CD14-positive monocyte (primary cell): ENCODE data around the gene ACKR3. TPM values are rescaled to one million over a fixed set of nuclear protein-coding genes. Genes with fewer than 3 reads are reported as not detected.
A peak's percentile ranks its signal among the peaks of the same experiment; 100 is the strongest.

Experiments used
- DNase-seq, 3 donors: peaks; one replicate each; pipeline ENCODE4 v3.0.0-alpha.2; 2011 to 2022
- H2AFZ ChIP-seq: 2 replicates; pipeline ENCODE4 v1.6.0; 2012; ENCODE audit warnings: mild to moderate bottlenecking, low read depth, low read length, inconsistent platforms; ENCODE audit not compliant: insufficient read depth, poor library complexity, severe bottlenecking
- H3K27ac ChIP-seq, 2 donors: 1 replicate in 1 of 2; 2 replicates in 1 of 2; pipeline ENCODE4 v1.5.1; 2012 to 2013; ENCODE audit warnings: low read length in 2 of 2, control low read depth in 1 of 2, inconsistent platforms in 1 of 2, low read depth in 1 of 2, mild to moderate bottlenecking in 1 of 2
- H3K27me3 ChIP-seq, 2 donors: one replicate each; pipeline versions ENCODE4 v1.6.0 to v1.6.1; 2011 to 2013; ENCODE audit warnings: low read length in 2 of 2; ENCODE audit not compliant: control insufficient read depth in 2 of 2, insufficient read depth in 2 of 2
- H3K36me3 ChIP-seq, 2 donors: replicated peaks in 1 of 2; 1 replicate in 1 of 2; 2 replicates in 1 of 2; pipeline versions ENCODE4 v1.5.1 to v1.6.1; 2012 to 2013; ENCODE audit warnings: low read length in 2 of 2, control low read depth in 1 of 2, inconsistent platforms in 1 of 2, mild to moderate bottlenecking in 1 of 2; ENCODE audit not compliant: insufficient read depth in 2 of 2, control insufficient read depth in 1 of 2
- H3K4me1 ChIP-seq, 2 donors: 1 replicate in 1 of 2; 2 replicates in 1 of 2; pipeline versions ENCODE4 v1.5.1 to v1.6.1; 2012 to 2013; ENCODE audit warnings: low read length in 2 of 2, control low read depth in 1 of 2, inconsistent platforms in 1 of 2, mild to moderate bottlenecking in 1 of 2, moderate library complexity in 1 of 2; ENCODE audit not compliant: insufficient read depth in 2 of 2, control insufficient read depth in 1 of 2
- H3K4me2 ChIP-seq: replicated peaks from 2 replicates; pipeline ENCODE3; 2012; ENCODE audit warnings: low read length, moderate library complexity, mild to moderate bottlenecking; ENCODE audit not compliant: poor library complexity, severe bottlenecking; ENCODE audit errors: extremely low read depth
- H3K4me3 ChIP-seq, 3 experiments: fragments of 200-600 bp in 1 of 3; sonication (generic) in 1 of 3; replicated peaks in 1 of 3; 1 replicate in 2 of 3; 2 replicates in 1 of 3; pipeline ENCODE4 v1.5.1; 2011 to 2013; ENCODE audit warnings: low read length in 3 of 3, mild to moderate bottlenecking in 3 of 3, control low read depth in 2 of 3, low read depth in 2 of 3, inconsistent platforms in 1 of 3, moderate library complexity in 1 of 3
- H3K79me2 ChIP-seq: 2 replicates; pipeline ENCODE4 v1.6.0; 2012; ENCODE audit warnings: mild to moderate bottlenecking, control low read depth, inconsistent platforms, low read length, moderate library complexity; ENCODE audit not compliant: insufficient read depth
- H3K9ac ChIP-seq: 2 replicates; pipeline ENCODE4 v1.6.0; 2017; ENCODE audit warnings: low read length, mild to moderate bottlenecking; ENCODE audit not compliant: insufficient read depth, poor library complexity, severe bottlenecking
- H3K9me3 ChIP-seq, 2 donors: replicated peaks in 1 of 2; 1 replicate in 1 of 2; 2 replicates in 1 of 2; pipeline versions ENCODE4 v1.5.1 to v1.6.1; 2012 to 2013; ENCODE audit warnings: low read length in 2 of 2, control low read depth in 1 of 2; ENCODE audit not compliant: control insufficient read depth in 1 of 2, insufficient read depth in 1 of 2
- H4K20me1 ChIP-seq: 2 replicates; pipeline ENCODE4 v1.6.0; 2012; ENCODE audit warnings: mild to moderate bottlenecking, low read length, control low read depth, moderate library complexity; ENCODE audit not compliant: insufficient read depth
- H3K27ac Mint-ChIP-seq, 7 donors: one replicate each; pipeline ENCODE4 v1.8.0; 2020; ENCODE audit warnings: mild to moderate bottlenecking in 7 of 7, mixed read lengths in 7 of 7, moderate library complexity in 6 of 7, inconsistent platforms in 2 of 7
- H3K27me3 Mint-ChIP-seq, 3 donors: one replicate each; pipeline ENCODE4 v1.8.0; 2021 to 2022; ENCODE audit warnings: low read depth in 3 of 3, mild to moderate bottlenecking in 3 of 3, mixed read lengths in 3 of 3, moderate library complexity in 3 of 3, inconsistent platforms in 1 of 3
- H3K36me3 Mint-ChIP-seq, 2 donors: one replicate each; pipeline ENCODE4 v1.8.0; 2020; ENCODE audit warnings: mixed read lengths in 2 of 2, inconsistent platforms in 1 of 2, mild to moderate bottlenecking in 1 of 2
- H3K4me1 Mint-ChIP-seq: one replicate; pipeline ENCODE4 v1.8.0; 2020; ENCODE audit warnings: mild to moderate bottlenecking, mixed read lengths
- H3K4me3 Mint-ChIP-seq, 2 donors: one replicate each; pipeline ENCODE4 v1.8.0; 2020; ENCODE audit warnings: mild to moderate bottlenecking in 2 of 2, mixed read lengths in 2 of 2, moderate library complexity in 1 of 2
- H3K9me3 Mint-ChIP-seq, 7 donors: one replicate each; pipeline ENCODE4 v1.8.0; 2020 to 2022; ENCODE audit warnings: mixed read lengths in 7 of 7, mild to moderate bottlenecking in 6 of 7, moderate library complexity in 6 of 7, inconsistent platforms in 2 of 7
- WGBS: methylation state at CpG from one replicate; pipeline ENCODE4 v1.1.5; 2013; ENCODE audit warnings: missing lambda C conversion rate; ENCODE audit not compliant: insufficient coverage; 5-methylcytosine and 5-hydroxymethylcytosine counted together
- intact Hi-C, 2 donors: fragments of 100-400 bp; cut with micrococcal nuclease; formaldehyde crosslinking; loops; one replicate each; pipeline versions ENCODE4 v1.15.0 to v1.15.1; 2023
- polyA plus RNA-seq, 3 donors: library from polyadenylated mRNA; depleted of rRNA in 1 of 3; unstranded in 2 of 3; stranded (reverse) in 1 of 3; fragments of 300-500 nt in 2 of 3; fragments of >200 nt in 1 of 3; fragmentation: Illumina TruSeq in 2 of 3; gene quantifications; 1 replicate in 2 of 3; 2 replicates in 1 of 3; pipeline ENCODE4 v1.2.3, GENCODE V29; 2012 to 2021
- TF ChIP-seq, protein P1 (sequence below): fragments of 200-600 bp; IDR thresholded peaks from one replicate; pipeline ENCODE4 v1.8.0; 2022; ENCODE audit warnings: antibody characterized with exemption, mild to moderate bottlenecking

Gene ACKR3
- polyA plus RNA-seq, 3 donors, result 0.41 to 13.3 (median 0.79) TPM

DNA sequence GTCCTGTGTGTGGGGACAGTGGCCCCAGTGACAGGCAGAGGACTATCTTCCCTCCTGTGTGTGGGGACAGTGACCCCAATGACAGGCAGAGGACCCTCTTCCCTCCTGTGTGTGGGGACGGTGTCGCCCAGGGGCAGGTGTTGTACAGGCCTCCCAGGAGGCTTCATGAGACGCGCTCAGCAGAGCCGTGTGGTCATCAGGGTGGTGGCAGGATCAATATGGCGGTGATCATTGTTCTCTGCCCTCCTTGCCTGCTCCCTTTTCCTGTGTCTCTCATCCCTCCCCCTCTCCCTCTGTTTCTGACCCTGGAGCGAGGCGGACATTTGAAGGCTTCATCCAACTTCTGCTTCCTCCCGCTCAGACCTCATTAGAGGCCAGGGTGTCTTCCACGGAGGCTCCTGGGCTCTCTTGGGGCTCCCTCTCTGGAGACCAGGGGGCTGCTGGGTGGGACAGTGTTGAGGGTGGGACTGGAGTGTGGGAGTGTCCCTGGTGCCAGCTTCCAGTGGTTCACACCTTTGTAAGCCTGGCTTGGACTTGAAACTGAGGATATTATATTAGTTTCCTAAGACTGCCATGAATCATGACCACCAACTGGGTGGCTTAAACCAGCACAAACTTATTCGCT lies 59.5 kb downstream of the ACKR3 start:
- Histone ChIP-seq H3K4me1 (no peaks in the 10 kb centered on the region), H4K20me1 (no peaks in the 10 kb centered on the region), H3K79me2 (no peaks in the 10 kb centered on the region), H3K9me3 (no peaks in the 10 kb centered on the region), H3K4me3 (no peak overlapping the region), H3K36me3 (no peaks in the 10 kb centered on the region), H2AFZ (no peak overlapping the region), H3K27me3 (peaks cover 0 to 3% of the 10 kb centered on the region in 2 donors), H3K27ac (no peak overlapping the region), H3K4me2 (no peak overlapping the region), H3K9ac (no peak overlapping the region)
- DNase-seq, result no peak
- Mint-ChIP-seq H3K9me3 (peaks cover 0 to 2% (median 0%) of the 10 kb centered on the region in 7 donors), H3K36me3 (no peaks in the 10 kb centered on the region), H3K27me3 (peaks cover 6% of the 10 kb centered on the region in 3 donors), H3K4me3 (no peak overlapping the region), H3K4me1 (no peaks in the 10 kb centered on the region), H3K27ac (peak overlapping the region in 1 of 7 donors; percentile 25)
- intact Hi-C loops, result no loop called here
- 80% methylated on average over 6 of the region's 11 CpGs for WGBS
- TF ChIP-seq, protein P1, sequence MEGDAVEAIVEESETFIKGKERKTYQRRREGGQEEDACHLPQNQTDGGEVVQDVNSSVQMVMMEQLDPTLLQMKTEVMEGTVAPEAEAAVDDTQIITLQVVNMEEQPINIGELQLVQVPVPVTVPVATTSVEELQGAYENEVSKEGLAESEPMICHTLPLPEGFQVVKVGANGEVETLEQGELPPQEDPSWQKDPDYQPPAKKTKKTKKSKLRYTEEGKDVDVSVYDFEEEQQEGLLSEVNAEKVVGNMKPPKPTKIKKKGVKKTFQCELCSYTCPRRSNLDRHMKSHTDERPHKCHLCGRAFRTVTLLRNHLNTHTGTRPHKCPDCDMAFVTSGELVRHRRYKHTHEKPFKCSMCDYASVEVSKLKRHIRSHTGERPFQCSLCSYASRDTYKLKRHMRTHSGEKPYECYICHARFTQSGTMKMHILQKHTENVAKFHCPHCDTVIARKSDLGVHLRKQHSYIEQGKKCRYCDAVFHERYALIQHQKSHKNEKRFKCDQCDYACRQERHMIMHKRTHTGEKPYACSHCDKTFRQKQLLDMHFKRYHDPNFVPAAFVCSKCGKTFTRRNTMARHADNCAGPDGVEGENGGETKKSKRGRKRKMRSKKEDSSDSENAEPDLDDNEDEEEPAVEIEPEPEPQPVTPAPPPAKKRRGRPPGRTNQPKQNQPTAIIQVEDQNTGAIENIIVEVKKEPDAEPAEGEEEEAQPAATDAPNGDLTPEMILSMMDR, result no peak

DNA sequence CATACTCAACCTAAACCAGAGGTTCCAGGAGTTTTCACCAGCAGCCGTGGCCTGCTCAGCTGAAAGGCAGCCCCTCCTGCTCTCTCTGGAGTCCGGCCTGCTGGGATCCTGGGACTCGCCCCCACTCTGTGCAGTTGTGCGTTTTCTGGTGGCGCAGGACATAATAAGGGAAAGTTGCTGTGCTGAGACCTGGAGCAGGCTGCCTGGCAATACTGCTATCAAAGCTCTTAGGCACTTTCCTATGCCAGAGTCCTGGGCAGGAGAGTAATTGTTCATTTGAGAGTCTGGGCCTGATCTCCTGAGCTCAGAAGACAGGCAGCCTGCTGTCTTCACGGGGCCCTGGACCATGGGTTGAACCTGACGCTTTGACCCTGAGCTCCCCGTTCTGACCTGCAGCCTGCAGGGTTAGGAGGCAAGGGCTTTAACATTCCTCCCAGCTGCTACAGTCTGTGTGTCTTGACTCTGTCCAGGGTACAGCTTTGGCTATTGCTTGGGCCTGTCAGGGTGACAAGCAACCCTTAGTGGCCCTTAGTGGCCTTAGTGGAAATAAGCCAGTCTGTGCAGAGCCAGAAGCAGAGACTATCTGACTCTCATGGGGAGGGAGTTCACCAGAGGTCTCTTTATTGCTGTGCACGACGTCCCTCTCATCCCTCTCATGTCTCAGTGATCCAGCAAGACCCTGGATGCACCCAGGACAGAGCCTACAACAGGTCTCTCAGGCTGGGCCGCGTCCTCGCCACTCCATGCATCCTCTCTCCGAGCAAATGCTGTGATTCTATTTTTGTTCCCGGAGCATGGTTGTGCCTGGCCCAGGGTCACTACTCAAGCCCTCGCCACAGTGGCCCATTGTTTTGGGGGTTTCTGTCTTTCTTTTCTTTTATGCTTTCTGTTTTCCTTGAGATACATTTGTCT lies 60.6 kb downstream of the ACKR3 start:
- H3K27me3 Mint-ChIP-seq, result peaks cover 6% of the 10 kb centered on the region in 3 donors
- H3K4me3 ChIP-seq, result no peak overlapping the region
- H4K20me1 ChIP-seq, result no peaks in the 10 kb centered on the region
- H3K4me3 Mint-ChIP-seq, result no peak overlapping the region
- DNase-seq, result no peak
- H3K4me2 ChIP-seq, result no peak overlapping the region
- intact Hi-C loops, result no loop called here
- no peak overlapping the region for H3K27ac ChIP-seq
- H2AFZ ChIP-seq, result no peak overlapping the region
- H3K36me3 ChIP-seq, result no peaks in the 10 kb centered on the region
- WGBS, result 96% methylated on average over 13 of the region's 16 CpGs
- TF ChIP-seq, protein P1, result no peak
- H3K27me3 ChIP-seq, result peaks cover 0 to 3% of the 10 kb centered on the region in 2 donors
- H3K79me2 ChIP-seq, result no peaks in the 10 kb centered on the region
- H3K9ac ChIP-seq, result no peak overlapping the region
- H3K36me3 Mint-ChIP-seq, result no peaks in the 10 kb centered on the region
- no peaks in the 10 kb centered on the region for H3K9me3 ChIP-seq
- no peaks in the 10 kb centered on the region for H3K4me1 ChIP-seq
- peaks cover 0 to 2% (median 0%) of the 10 kb centered on the region in 7 donors for H3K9me3 Mint-ChIP-seq
- H3K27ac Mint-ChIP-seq, result peak overlapping the region in 1 of 7 donors; percentile 2
- no peaks in the 10 kb centered on the region for H3K4me1 Mint-ChIP-seq
